Psoas muscle (tissue), 8 donors: ENCODE results near the gene BNC2. TPM values are rescaled to one million over a fixed set of nuclear protein-coding genes. Genes with fewer than 3 reads are reported as not detected.

Experiments
- ATAC-seq, 4 donors: fragments of 200-7000 bp; cut with Tn5 transposase; one replicate each; pipeline ENCODE4 v1.9.1; 2020; ENCODE audit warnings: moderate library complexity in 3 of 4, mild to moderate bottlenecking in 2 of 4
- DNase-seq, 2 donors: peaks; one replicate each; pipeline ENCODE4 v3.0.0-alpha.2; 2020
- H3K27ac ChIP-seq: fragments of 200-600 bp; one replicate; pipeline ENCODE4 v1.8.0; 2022
- H3K27me3 ChIP-seq, 3 donors: fragments of 200-600 bp in 1 of 3; one replicate each; pipeline versions ENCODE4 v1.6.1 to v1.8.0; 2013 to 2022; ENCODE audit warnings: low read length in 2 of 3, mild to moderate bottlenecking in 2 of 3, moderate library complexity in 1 of 3; ENCODE audit not compliant: insufficient read depth in 3 of 3
- H3K36me3 ChIP-seq, 2 donors: fragments of 200-600 bp in 1 of 2; one replicate each; pipeline versions ENCODE4 v1.6.1 to v1.8.0; 2013 to 2022; ENCODE audit warnings: low read depth in 1 of 2, mild to moderate bottlenecking in 1 of 2, moderate library complexity in 1 of 2; ENCODE audit not compliant: insufficient read depth in 1 of 2
- H3K4me1 ChIP-seq: fragments of 200-600 bp; one replicate; pipeline ENCODE4 v1.8.0; 2022
- H3K4me3 ChIP-seq: fragments of 200-600 bp; one replicate; pipeline ENCODE4 v1.8.0; 2022; ENCODE audit warnings: mild to moderate bottlenecking
- H3K9me3 ChIP-seq: fragments of 200-600 bp; one replicate; pipeline ENCODE4 v1.8.0; 2022
- WGBS, 3 donors: extraction: QIAGEN DNeasy Blood & Tissue Kit; methylation state at CpG; one replicate each; pipeline versions ENCODE4 v1.1.6 to v1.1.7; 2013; 5-methylcytosine and 5-hydroxymethylcytosine counted together
- intact Hi-C, 2 donors: fragments of 100-400 bp; cut with DNase I; formaldehyde crosslinking; loops; one replicate each; pipeline versions ENCODE4 v1.11.0 to v1.14.2; 2022
- polyA plus RNA-seq, 3 donors: library from polyadenylated mRNA; stranded (reverse); fragments of 200-250 nt; gene quantifications; one replicate each; pipeline ENCODE4 v1.2.3, GENCODE V29; 2013
- total RNA-seq, 4 donors: library from RNA; stranded (reverse); fragmentation: NEBNext Ultra II Directional in 2 of 4; extraction: Animal tissue kit (Norgen Biotek cat#: 25700) in 2 of 4; gene quantifications; one replicate each; pipeline versions ENCODE4 v1.2.1 to v1.2.4, GENCODE V29; 2021 to 2023
- TF ChIP-seq, protein P1 (sequence below): fragments of 200-600 bp; IDR thresholded peaks from one replicate; pipeline ENCODE4 v1.8.0; 2022; ENCODE audit warnings: antibody characterized with exemption
- donor health status: healthy with polysubstance abuse.
- donor health status: DM: no; HTN: no; CAD: no; lungs with moderate emphysema.
- donor health status: Bipolar disorder and iron deficiency.
- donor health status: healthy.
- donor health status: DM: yes; HTN: yes; CAD: no.
- donor health status: DM: no; HTN: no; CAD: no.
- donor health status: DM: no; HTN: no; CAD: no.
- donor health status: DM: yes; HTN: yes; CAD: no.

The BNC2 gene
- total and polyA plus RNA-seq, 7 donors: 1.3 to 168 (median 44.1) TPM

DNA sequence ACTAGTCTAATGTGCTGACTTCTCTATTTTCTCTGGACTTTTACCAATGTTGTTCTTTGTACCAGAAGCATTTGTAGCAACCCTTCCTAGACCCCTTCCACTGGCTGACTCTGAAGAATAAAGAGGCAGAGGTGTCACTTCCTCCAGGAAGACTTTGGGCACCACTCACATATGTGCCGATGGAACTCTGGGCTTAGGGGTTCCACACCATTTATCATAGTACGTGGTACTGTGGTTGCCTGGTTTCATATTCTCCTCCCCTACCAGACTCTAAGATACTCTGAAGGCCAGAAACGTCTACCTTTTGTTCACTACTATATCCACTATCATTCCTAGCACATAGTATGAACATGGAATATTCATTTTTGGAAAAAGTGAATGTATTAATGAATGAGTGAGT is 88.0 kb downstream of the BNC2 start:
- Histone ChIP-seq H3K27me3 (no peaks in the 10 kb centered on the region), H3K27ac (no peak overlapping the region), H3K36me3 (no peaks in the 10 kb centered on the region), H3K9me3 (no peaks in the 10 kb centered on the region), H3K4me1 (no peaks in the 10 kb centered on the region), H3K4me3 (no peak overlapping the region)
- no peak for DNase-seq
- intact Hi-C loops: no loop called here
- no peak for ATAC-seq
- TF ChIP-seq, protein P1, sequence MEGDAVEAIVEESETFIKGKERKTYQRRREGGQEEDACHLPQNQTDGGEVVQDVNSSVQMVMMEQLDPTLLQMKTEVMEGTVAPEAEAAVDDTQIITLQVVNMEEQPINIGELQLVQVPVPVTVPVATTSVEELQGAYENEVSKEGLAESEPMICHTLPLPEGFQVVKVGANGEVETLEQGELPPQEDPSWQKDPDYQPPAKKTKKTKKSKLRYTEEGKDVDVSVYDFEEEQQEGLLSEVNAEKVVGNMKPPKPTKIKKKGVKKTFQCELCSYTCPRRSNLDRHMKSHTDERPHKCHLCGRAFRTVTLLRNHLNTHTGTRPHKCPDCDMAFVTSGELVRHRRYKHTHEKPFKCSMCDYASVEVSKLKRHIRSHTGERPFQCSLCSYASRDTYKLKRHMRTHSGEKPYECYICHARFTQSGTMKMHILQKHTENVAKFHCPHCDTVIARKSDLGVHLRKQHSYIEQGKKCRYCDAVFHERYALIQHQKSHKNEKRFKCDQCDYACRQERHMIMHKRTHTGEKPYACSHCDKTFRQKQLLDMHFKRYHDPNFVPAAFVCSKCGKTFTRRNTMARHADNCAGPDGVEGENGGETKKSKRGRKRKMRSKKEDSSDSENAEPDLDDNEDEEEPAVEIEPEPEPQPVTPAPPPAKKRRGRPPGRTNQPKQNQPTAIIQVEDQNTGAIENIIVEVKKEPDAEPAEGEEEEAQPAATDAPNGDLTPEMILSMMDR: no peak
- WGBS, 3 donors: 61 to 70% (median 61%) methylated on average over 3 of the region's 3 CpGs

DNA sequence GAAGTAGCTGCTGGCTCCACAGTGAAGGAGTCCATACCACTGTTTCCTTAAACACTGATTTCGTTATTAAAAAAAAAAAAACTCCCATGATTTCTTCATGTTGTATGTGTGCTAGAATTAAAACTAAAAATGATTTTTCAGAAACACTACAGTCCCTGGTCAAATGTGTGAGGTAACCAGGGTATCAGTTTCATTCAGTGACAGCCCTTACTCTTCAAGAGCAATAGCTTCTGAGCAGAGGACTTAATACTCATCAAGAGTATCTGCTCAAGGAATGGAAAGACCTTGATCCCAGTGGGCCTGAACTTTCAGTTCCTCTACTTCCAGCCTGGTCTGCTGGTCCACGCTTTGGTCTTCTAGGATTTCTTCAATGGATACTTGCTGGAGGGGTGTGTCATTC is 95.1 kb downstream of the BNC2 start:
- intact Hi-C loops: no loop called here
- peaks cover 0 to 2% (median 0%) of the 10 kb centered on the region in 3 donors for H3K27me3 ChIP-seq
- ATAC-seq (no peak), DNase-seq (no peak)
- H3K27ac ChIP-seq: no peak overlapping the region
- H3K4me3 ChIP-seq: no peak overlapping the region
- TF ChIP-seq, protein P1: no peak
- peaks cover 0 to 4% of the 10 kb centered on the region in 2 donors for H3K36me3 ChIP-seq
- no peaks in the 10 kb centered on the region for H3K9me3 ChIP-seq
- peaks cover 2% of the 10 kb centered on the region for H3K4me1 ChIP-seq
- 92 to 95% (median 92%) methylated on average over 2 of the region's 2 CpGs for WGBS, 3 donors

DNA sequence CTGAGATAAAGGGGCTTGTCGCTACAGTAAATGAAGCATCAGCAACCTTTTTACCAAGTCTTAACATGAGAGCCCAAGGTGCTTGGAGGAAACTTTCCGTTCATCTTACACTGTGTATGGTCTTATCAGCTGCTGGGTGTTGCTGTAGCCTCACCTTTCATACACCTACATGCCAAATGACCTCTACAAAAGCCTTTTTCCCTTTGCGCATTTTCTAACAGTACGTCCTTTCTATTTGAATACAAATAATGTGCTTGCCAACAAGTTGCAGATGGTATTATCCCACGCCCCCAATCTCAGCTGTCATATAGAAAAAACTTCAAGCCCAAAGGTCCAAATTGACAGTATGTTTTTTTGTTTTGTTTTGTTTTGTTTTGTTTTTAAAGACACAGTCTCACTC is 96.9 kb downstream of the BNC2 start:
- Histone ChIP-seq H3K4me1 (peaks cover 2% of the 10 kb centered on the region), H3K27ac (no peak overlapping the region), H3K4me3 (no peak overlapping the region), H3K9me3 (no peaks in the 10 kb centered on the region), H3K36me3 (peaks cover 0 to 4% of the 10 kb centered on the region in 2 donors), H3K27me3 (peaks cover 0 to 2% (median 0%) of the 10 kb centered on the region in 3 donors)
- ATAC-seq (no peak), DNase-seq (no peak)
- 91 to 97% (median 92%) methylated on average over 5 of the region's 5 CpGs for WGBS, 3 donors
- TF ChIP-seq, protein P1: no peak
- intact Hi-C loops: no loop called here

DNA sequence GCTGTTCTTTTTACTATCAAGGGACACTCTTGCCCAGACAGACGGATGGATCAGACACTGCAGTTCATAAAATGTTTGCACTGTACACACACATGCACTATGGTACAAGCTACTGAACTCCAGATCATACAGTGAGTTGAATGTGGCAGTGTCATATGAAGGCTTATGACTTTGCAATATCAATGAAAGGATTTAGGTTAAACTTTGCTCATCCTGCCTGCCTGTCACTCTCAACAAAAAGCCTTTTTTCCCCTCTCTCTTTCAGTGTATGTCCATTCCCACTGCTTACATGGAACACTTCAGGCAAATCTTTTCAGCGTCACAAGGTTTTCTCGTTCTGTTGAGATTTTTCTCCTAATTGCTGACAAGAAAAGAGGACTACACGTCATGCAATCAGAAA is 97.4 kb downstream of the BNC2 start:
- WGBS, 3 donors: 87 to 95% (median 91%) methylated on average over 4 of the region's 4 CpGs
- Histone ChIP-seq H3K36me3 (peaks cover 0 to 4% of the 10 kb centered on the region in 2 donors), H3K4me3 (no peak overlapping the region), H3K4me1 (peaks cover 2% of the 10 kb centered on the region), H3K27me3 (peaks cover 0 to 2% (median 0%) of the 10 kb centered on the region in 3 donors), H3K27ac (no peak overlapping the region), H3K9me3 (no peaks in the 10 kb centered on the region)
- DNase-seq (no peak), ATAC-seq (no peak)
- intact Hi-C loops: no loop called here
- TF ChIP-seq, protein P1: no peak

DNA sequence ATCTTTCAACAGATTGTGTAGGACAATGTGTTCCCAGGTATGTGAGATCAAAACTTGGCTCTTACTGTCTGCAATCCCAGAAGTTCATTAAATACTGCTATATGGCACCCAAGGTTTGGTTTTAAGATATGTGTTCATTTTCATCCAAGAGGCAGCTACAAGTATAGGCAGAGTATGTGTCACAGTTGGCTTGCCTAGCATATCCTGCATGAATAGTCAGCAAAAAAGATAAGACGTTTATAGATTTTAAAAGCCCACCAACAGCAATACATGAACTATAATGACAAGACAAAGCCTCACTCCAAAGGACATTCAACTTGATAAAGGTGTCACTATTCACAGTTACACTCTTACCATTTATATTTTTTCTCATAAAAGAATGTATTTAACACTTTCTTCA is 99.1 kb downstream of the BNC2 start:
- intact Hi-C loops: no loop called here
- DNase-seq (no peak), ATAC-seq (peak in 2 of 4 donors; percentile 47 to 52)
- peaks cover 0 to 4% of the 10 kb centered on the region in 2 donors for H3K36me3 ChIP-seq
- H3K4me1 ChIP-seq: peaks cover 2% of the 10 kb centered on the region
- TF ChIP-seq, protein P1: no peak
- H3K9me3 ChIP-seq: no peaks in the 10 kb centered on the region
- 27 to 33% (median 30%) methylated on average over 1 of the region's 1 CpG for WGBS, 3 donors
- peaks cover 0 to 2% (median 0%) of the 10 kb centered on the region in 3 donors for H3K27me3 ChIP-seq
- H3K4me3 ChIP-seq: no peak overlapping the region
- no peak overlapping the region for H3K27ac ChIP-seq
